Hepatocyte (in vitro differentiated cells): ENCODE data around the gene CTRL. TPM values are rescaled to one million over a fixed set of nuclear protein-coding genes. Genes with fewer than 3 reads are reported as not detected.
A peak's percentile ranks its signal among the peaks of the same experiment; 100 is the strongest.

Source experiments
- DNase-seq: peaks from one replicate; pipeline ENCODE4 v3.0.0-alpha.2; 2016; ENCODE audit warnings: low spot score
- H2AFZ ChIP-seq: fragments of 200-600 bp; sonication (generic); 2 replicates; pipeline ENCODE4 v1.6.0; 2016; ENCODE audit warnings: antibody characterized with exemption, mild to moderate bottlenecking
- H3K27ac ChIP-seq: fragments of 200-600 bp; sonication (generic); 2 replicates; pipeline ENCODE4 v1.5.1; 2016; ENCODE audit warnings: mild to moderate bottlenecking
- H3K27me3 ChIP-seq: fragments of 200-600 bp; sonication (generic); 2 replicates; pipeline ENCODE4 v1.6.1; 2016
- H3K36me3 ChIP-seq: fragments of 200-600 bp; sonication (generic); replicated peaks from 2 replicates; pipeline ENCODE4 v1.5.1; 2016; ENCODE audit warnings: low read depth; ENCODE audit not compliant: insufficient read depth
- H3K4me1 ChIP-seq: fragments of 200-600 bp; sonication (generic); 2 replicates; pipeline ENCODE4 v1.5.1; 2016; ENCODE audit warnings: mild to moderate bottlenecking, moderate library complexity; ENCODE audit not compliant: insufficient read depth
- H3K4me2 ChIP-seq: fragments of 200-600 bp; sonication (generic); 2 replicates; pipeline ENCODE4 v1.6.0; 2016
- H3K4me3 ChIP-seq: fragments of 200-600 bp; sonication (generic); 2 replicates; pipeline ENCODE4 v1.5.1; 2016; ENCODE audit warnings: mild to moderate bottlenecking
- H3K79me2 ChIP-seq: fragments of 200-600 bp; sonication (generic); 2 replicates; pipeline ENCODE4 v1.6.0; 2017; ENCODE audit warnings: mild to moderate bottlenecking
- H3K9me2 ChIP-seq: fragments of 200-600 bp; sonication (generic); replicated peaks from 2 replicates; pipeline ENCODE4 v1.6.0; 2017; ENCODE audit warnings: mild to moderate bottlenecking; ENCODE audit not compliant: insufficient read depth
- H3K9me3 ChIP-seq: fragments of 200-600 bp; sonication (generic); 2 replicates; pipeline ENCODE4 v1.5.1; 2016; ENCODE audit warnings: low read depth, mild to moderate bottlenecking
- H4K20me1 ChIP-seq: fragments of 200-600 bp; sonication (generic); 2 replicates; pipeline ENCODE4 v1.6.0; 2016; ENCODE audit warnings: mild to moderate bottlenecking; ENCODE audit not compliant: insufficient read depth, poor library complexity, severe bottlenecking
- CTCF ChIP-seq: fragments of 200-600 bp; sonication (generic); IDR thresholded peaks from 2 replicates; pipeline ENCODE4 v1.5.1; 2016; ENCODE audit warnings: antibody characterized with exemption, mild to moderate bottlenecking; ENCODE audit not compliant: poor library complexity
- EZH2 ChIP-seq: fragments of 200-600 bp; sonication (generic); IDR thresholded peaks from 2 replicates; pipeline ENCODE4 v1.6.1; 2016; ENCODE audit warnings: antibody characterized with exemption, mild to moderate bottlenecking, borderline replicate concordance
- EZH2phosphoT487 ChIP-seq: fragments of 200-600 bp; sonication (generic); IDR thresholded peaks from one replicate; pipeline ENCODE4 v1.6.1; 2018; ENCODE audit warnings: antibody characterized with exemption, mild to moderate bottlenecking, low read depth, moderate library complexity; ENCODE audit not compliant: unreplicated experiment, severe bottlenecking
- WGBS: methylation state at CpG from one replicate; pipeline ENCODE4 v1.1.6; 2016; ENCODE audit warnings: low lambda C conversion rate; ENCODE audit errors: missing lambda C conversion rate; 5-methylcytosine and 5-hydroxymethylcytosine counted together
- polyA plus RNA-seq: library from polyadenylated mRNA; unstranded; fragments of >200 nt; fragmentation: Nextera tagmentation; extraction: Ambion mirVana; gene quantifications from 2 replicates; pipeline ENCODE4 v1.2.1, GENCODE V29; 2016
- total RNA-seq: library from RNA; depleted of rRNA; stranded (reverse); fragments of >200 nt; gene quantifications from 2 replicates; pipeline ENCODE4 v1.2.3, GENCODE V29; 2014

Gene CTRL
- total and polyA plus RNA-seq, 2 experiments from 2014 or later, result 0.63 to 12.5 TPM

- WGBS, result 68% methylated on average over 7 of the region's 7 CpGs
- Histone ChIP-seq H3K9me3 (no peaks in the 10 kb centered on the region), H3K79me2 (peaks cover 59% of the 10 kb centered on the region), H4K20me1 (peaks cover 21% of the 10 kb centered on the region), H3K4me3 (no peak overlapping the region), H3K27ac (no peak overlapping the region), H3K27me3 (no peaks in the 10 kb centered on the region), H3K4me1 (peaks cover 4% of the 10 kb centered on the region), H3K9me2 (no peaks in the 10 kb centered on the region), H2AFZ (no peak overlapping the region), H3K4me2 (no peak overlapping the region), H3K36me3 (no peaks in the 10 kb centered on the region)
- DNase-seq, result no peak
- TF ChIP-seq EZH2, result no peak
- no peak for TF ChIP-seq EZH2phosphoT487
- TF ChIP-seq CTCF, result no peak
Measured at GRCh38 chr16:67914758-67915495, 16.7 kb downstream of the CTRL start.

GRCh38 chr16:67910158-67910557 lies 21.5 kb downstream of the CTRL start:
- 91% methylated on average over 2 of the region's 2 CpGs for WGBS
- H3K4me1 ChIP-seq, result no peaks in the 10 kb centered on the region
- H3K27ac ChIP-seq, result no peak overlapping the region
- no peak overlapping the region for H3K4me2 ChIP-seq
- peak; percentile 54 for DNase-seq
- H3K27me3 ChIP-seq, result no peaks in the 10 kb centered on the region
- peaks cover 38% of the 10 kb centered on the region for H3K79me2 ChIP-seq
- H3K9me2 ChIP-seq, result no peaks in the 10 kb centered on the region
- no peak overlapping the region for H3K4me3 ChIP-seq
- H3K36me3 ChIP-seq, result no peaks in the 10 kb centered on the region
- H3K9me3 ChIP-seq, result no peaks in the 10 kb centered on the region
- H2AFZ ChIP-seq, result no peak overlapping the region
- peaks cover 3% of the 10 kb centered on the region for H4K20me1 ChIP-seq
- TF ChIP-seq EZH2, result no peak
- TF ChIP-seq EZH2phosphoT487, result no peak
- no peak for TF ChIP-seq CTCF

GRCh38 chr16:67909056-67909742 lies 22.5 kb downstream of the CTRL start:
- Histone ChIP-seq H3K79me2 (peaks cover 44% of the 10 kb centered on the region), H3K9me2 (no peaks in the 10 kb centered on the region), H2AFZ (no peak overlapping the region), H4K20me1 (peaks cover 3% of the 10 kb centered on the region), H3K36me3 (no peaks in the 10 kb centered on the region), H3K9me3 (no peaks in the 10 kb centered on the region), H3K4me1 (no peaks in the 10 kb centered on the region), H3K4me3 (no peak overlapping the region), H3K27me3 (no peaks in the 10 kb centered on the region), H3K27ac (no peak overlapping the region), H3K4me2 (no peak overlapping the region)
- WGBS, result 98% methylated on average over 31 of the region's 36 CpGs
- no peak for DNase-seq
- TF ChIP-seq CTCF (no peak), EZH2 (no peak), EZH2phosphoT487 (no peak)
